PC-9 (cell line): ENCODE measurements around the gene ENPP6. TPM values are rescaled to one million over a fixed set of nuclear protein-coding genes. Genes with fewer than 3 reads are reported as not detected.

Experiments used
- BruUV-seq: library from RNA; stranded (reverse); fragments of 400-500 nt; replicated peaks from 2 replicates; lab custom pipeline; 2021; lab: Mats Ljungman, UMichigan
- CTCF ChIA-PET: fragments of 300-600 bp; sonication (Branson Sonifier 250); formaldehyde crosslinking; loops from one replicate; lab custom pipeline; 2022; ENCODE audit warnings: antibody characterized with exemption; lab: Charles Lee
- POLR2A ChIA-PET: fragments of 300-600 bp; sonication (Branson Sonifier 250); formaldehyde crosslinking; loops from one replicate; lab custom pipeline; 2022; ENCODE audit warnings: antibody characterized with exemption; ENCODE audit not compliant: unreplicated experiment; lab: Charles Lee
- DNase-seq, 2 experiments: peaks; one replicate each; pipeline versions ENCODE4 v3.0.0 to v3.0.0-alpha.2; 2015 to 2022; ENCODE audit warnings: mixed read lengths in 1 of 2
- H2AFZ ChIP-seq: fragments of 200-600 bp; sonication (generic); 2 replicates; pipeline ENCODE4 v1.8.1; 2017; ENCODE audit warnings: antibody characterized with exemption
- H3F3A ChIP-seq: fragments of 200-600 bp; sonication (generic); 2 replicates; pipeline ENCODE4 v1.8.1; 2017; ENCODE audit warnings: antibody characterized with exemption, mild to moderate bottlenecking, low read depth; ENCODE audit not compliant: insufficient read depth
- H3K27ac ChIP-seq: fragments of 200-600 bp; sonication (generic); 2 replicates; pipeline ENCODE4 v1.6.1; 2016; ENCODE audit warnings: mixed run types
- H3K27me3 ChIP-seq: fragments of 200-600 bp; sonication (generic); 2 replicates; pipeline ENCODE4 v1.6.1; 2016; ENCODE audit warnings: low read depth, mixed run types; ENCODE audit not compliant: insufficient read depth
- H3K36me3 ChIP-seq: fragments of 200-600 bp; sonication (generic); 2 replicates; pipeline ENCODE4 v1.6.1; 2016; ENCODE audit warnings: low read depth, mixed run types
- H3K4me1 ChIP-seq: fragments of 200-600 bp; sonication (generic); replicated peaks from 2 replicates; pipeline ENCODE4 v1.6.1; 2016; ENCODE audit warnings: mixed run types; ENCODE audit not compliant: insufficient read depth
- H3K4me2 ChIP-seq: fragments of 200-600 bp; sonication (generic); 2 replicates; pipeline ENCODE4 v1.6.1; 2017; ENCODE audit warnings: mixed run types
- H3K4me3 ChIP-seq: fragments of 200-600 bp; sonication (generic); 2 replicates; pipeline ENCODE4 v1.6.1; 2016; ENCODE audit warnings: mixed run types
- H3K79me2 ChIP-seq: fragments of 200-600 bp; sonication (generic); 2 replicates; pipeline ENCODE4 v1.6.1; 2017; ENCODE audit warnings: low read depth, mixed run types
- H3K9me2 ChIP-seq: fragments of 200-600 bp; sonication (generic); 2 replicates; pipeline ENCODE4 v1.8.1; 2017; ENCODE audit warnings: mild to moderate bottlenecking; ENCODE audit not compliant: insufficient read depth
- H3K9me3 ChIP-seq: fragments of 200-600 bp; sonication (generic); 2 replicates; pipeline ENCODE4 v1.8.1; 2016; ENCODE audit warnings: low read depth; ENCODE audit not compliant: insufficient read depth
- H4K20me1 ChIP-seq: fragments of 200-600 bp; sonication (generic); 2 replicates; pipeline ENCODE4 v1.8.1; 2017; ENCODE audit not compliant: insufficient read depth
- CTCF ChIP-seq: fragments of 200-600 bp; sonication (generic); conservative IDR thresholded peaks from 2 replicates; pipeline ENCODE4 v1.6.1; 2017; ENCODE audit warnings: mixed run types, antibody characterized with exemption, mild to moderate bottlenecking, moderate library complexity
- EZH2 ChIP-seq: fragments of 200-600 bp; sonication (generic); IDR thresholded peaks from 2 replicates; pipeline ENCODE4 v1.8.0; 2017; ENCODE audit warnings: antibody characterized with exemption, low read depth
- intact Hi-C: fragments of 100-400 bp; cut with micrococcal nuclease; formaldehyde crosslinking; loops from one replicate; pipeline ENCODE4 v1.10.0; 2022; ENCODE audit not compliant: unreplicated experiment
- total RNA-seq: library from RNA; stranded (reverse); gene quantifications from 2 replicates; pipeline ENCODE4 v1.2.3, GENCODE V29; 2021

Gene ENPP6
- total RNA-seq, 1 experiment from 2014 or later: not detected

GRCh38 chr4:184200296-184200695 is 17.4 kb downstream of the ENPP6 start:
- Histone ChIP-seq H3K4me2 (no peak overlapping the region), H3K4me3 (no peak overlapping the region), H3K27ac (no peak overlapping the region), H3F3A (no peaks in the 10 kb centered on the region), H3K79me2 (no peaks in the 10 kb centered on the region), H3K27me3 (no peaks in the 10 kb centered on the region), H4K20me1 (no peaks in the 10 kb centered on the region), H3K9me3 (no peaks in the 10 kb centered on the region), H2AFZ (no peak overlapping the region), H3K36me3 (no peaks in the 10 kb centered on the region), H3K9me2 (no peaks in the 10 kb centered on the region), H3K4me1 (no peaks in the 10 kb centered on the region)
- intact Hi-C loops: no loop called here
- ChIA-PET POLR2A (no interaction called here), CTCF (no interaction called here)
- TF ChIP-seq CTCF (no peak), EZH2 (no peak)
- DNase-seq: no peak
- no TSS peak for BruUV-seq

GRCh38 chr4:184199780-184200179 is 17.9 kb downstream of the ENPP6 start:
- Histone ChIP-seq H2AFZ (no peak overlapping the region), H3K4me1 (no peaks in the 10 kb centered on the region), H3K79me2 (no peaks in the 10 kb centered on the region), H3K27me3 (no peaks in the 10 kb centered on the region), H3K4me2 (no peak overlapping the region), H3K4me3 (no peak overlapping the region), H3K9me3 (no peaks in the 10 kb centered on the region), H3K36me3 (no peaks in the 10 kb centered on the region), H4K20me1 (no peaks in the 10 kb centered on the region), H3K27ac (no peak overlapping the region), H3F3A (no peaks in the 10 kb centered on the region), H3K9me2 (no peaks in the 10 kb centered on the region)
- intact Hi-C loops: no loop called here
- POLR2A ChIA-PET: no interaction called here
- TF ChIP-seq CTCF (no peak), EZH2 (no peak)
- CTCF ChIA-PET: no interaction called here
- BruUV-seq: no TSS peak
- DNase-seq: no peak

GRCh38 chr4:184198190-184198589 is 19.5 kb downstream of the ENPP6 start:
- ChIA-PET CTCF (no interaction called here), POLR2A (no interaction called here)
- H4K20me1 ChIP-seq: no peaks in the 10 kb centered on the region
- no peaks in the 10 kb centered on the region for H3K9me2 ChIP-seq
- no peaks in the 10 kb centered on the region for H3K9me3 ChIP-seq
- no peaks in the 10 kb centered on the region for H3F3A ChIP-seq
- no peak overlapping the region for H3K27ac ChIP-seq
- H3K4me2 ChIP-seq: no peak overlapping the region
- no peaks in the 10 kb centered on the region for H3K4me1 ChIP-seq
- DNase-seq: no peak
- no peak for TF ChIP-seq EZH2
- no peak for TF ChIP-seq CTCF
- no peak overlapping the region for H3K4me3 ChIP-seq
- intact Hi-C loops: no loop called here
- H3K79me2 ChIP-seq: no peaks in the 10 kb centered on the region
- no peaks in the 10 kb centered on the region for H3K27me3 ChIP-seq
- no peak overlapping the region for H2AFZ ChIP-seq
- BruUV-seq: no TSS peak
- H3K36me3 ChIP-seq: no peaks in the 10 kb centered on the region
